T-helper 2 cell treated with Interferon-gamma antibody and Interleukin-4, amounts not matched to agents 5 μg/mL and 100 μg/mL, for 36 hours (primary cell): Measurements from ENCODE around the gene RGS7.
"Not testable (repeated sequence)": the region's sequence is repeated elsewhere in the genome, so short reads cannot be mapped to it uniquely, and the experiment has no call there.

Source experiments
- DNase-seq: peaks from one replicate; pipeline ENCODE4 v3.0.0; 2021; ENCODE audit warnings: low spot score
- H3K27ac Mint-ChIP-seq: one replicate; pipeline ENCODE4 v1.8.0; 2021; ENCODE audit warnings: mild to moderate bottlenecking, mixed read lengths
- H3K27me3 Mint-ChIP-seq: one replicate; pipeline ENCODE4 v1.8.0; 2021; ENCODE audit warnings: low read depth, mixed read lengths
- H3K36me3 Mint-ChIP-seq: one replicate; pipeline ENCODE4 v1.8.0; 2021; ENCODE audit warnings: low read depth, mixed read lengths
- H3K4me1 Mint-ChIP-seq: one replicate; pipeline ENCODE4 v1.8.0; 2021; ENCODE audit warnings: low read depth, mixed read lengths
- H3K4me3 Mint-ChIP-seq: one replicate; pipeline ENCODE4 v1.8.0; 2022; ENCODE audit warnings: mild to moderate bottlenecking, moderate library complexity, mixed read lengths
- H3K9me3 Mint-ChIP-seq: one replicate; pipeline ENCODE4 v1.8.0; 2021; ENCODE audit warnings: mixed read lengths

Gene RGS7

DNA sequence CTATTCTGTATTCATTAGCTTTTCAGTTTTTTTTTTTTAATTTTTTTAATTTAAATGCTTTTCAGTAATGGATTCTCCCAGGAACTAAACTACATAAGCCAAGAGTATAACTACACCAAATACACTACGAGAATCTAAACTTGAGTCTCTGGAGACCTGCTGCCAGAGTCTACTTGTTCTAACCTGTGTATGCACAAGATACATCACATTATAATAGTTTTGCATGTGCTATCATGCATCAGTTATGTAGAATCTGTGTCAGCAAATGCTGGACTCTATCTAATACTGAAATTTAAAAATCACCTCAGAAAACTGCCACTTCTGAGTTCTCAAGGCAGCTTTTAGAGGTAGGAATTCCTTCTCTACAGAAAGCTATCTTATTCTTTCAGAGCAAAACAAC is 598.7 kb downstream of the RGS7 start:
- no peak for DNase-seq
- no peaks in the 10 kb centered on the region for H3K4me1 Mint-ChIP-seq
- H3K27ac Mint-ChIP-seq = no peak overlapping the region
- H3K27me3 Mint-ChIP-seq = no peaks in the 10 kb centered on the region
- H3K4me3 Mint-ChIP-seq = no peak overlapping the region
- H3K36me3 Mint-ChIP-seq = no peaks in the 10 kb centered on the region
- H3K9me3 Mint-ChIP-seq = no peaks in the 10 kb centered on the region

DNA sequence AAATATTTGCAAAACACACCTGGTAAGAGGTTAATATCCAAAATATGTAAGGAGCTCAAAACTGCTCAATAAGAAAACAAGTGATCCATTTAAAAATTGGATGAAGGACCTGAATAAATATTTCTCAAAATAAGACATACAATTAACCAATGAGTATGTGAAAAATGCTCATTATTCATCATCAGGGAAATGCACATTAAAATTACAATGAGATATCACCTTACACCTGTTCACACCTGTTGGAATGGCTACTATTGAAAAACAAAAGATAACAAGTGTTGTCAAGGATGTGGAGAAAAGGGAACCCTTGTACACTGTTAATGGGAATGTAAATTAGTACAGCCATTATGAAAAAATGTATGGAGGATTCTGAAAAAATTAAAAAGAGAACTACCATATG is 609.1 kb downstream of the RGS7 start:
- H3K27ac Mint-ChIP-seq = no peak overlapping the region
- no peaks in the 10 kb centered on the region for H3K36me3 Mint-ChIP-seq
- DNase-seq = no peak
- H3K9me3 Mint-ChIP-seq = no peaks in the 10 kb centered on the region
- H3K4me1 Mint-ChIP-seq = no peaks in the 10 kb centered on the region
- no peak overlapping the region for H3K4me3 Mint-ChIP-seq
- H3K27me3 Mint-ChIP-seq = no peaks in the 10 kb centered on the region

DNA sequence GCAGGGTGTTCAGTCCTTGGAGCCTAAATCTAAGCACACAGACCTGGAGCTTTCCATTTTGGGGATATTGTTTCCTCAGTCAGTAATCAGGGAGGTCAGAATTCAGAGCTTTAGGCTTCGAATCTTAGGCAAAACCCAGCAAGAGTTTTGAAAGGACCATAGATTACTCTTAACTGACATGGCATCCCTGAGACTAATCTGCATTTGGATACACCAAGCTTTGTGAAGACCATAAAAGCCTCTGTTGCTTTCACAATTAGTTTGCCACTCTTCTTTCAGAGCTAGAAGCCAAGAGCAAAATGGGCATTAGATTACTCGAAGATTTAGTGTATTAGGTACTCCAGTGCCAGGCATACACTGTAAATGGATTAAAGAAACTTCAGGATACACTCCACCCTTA is 613.3 kb downstream of the RGS7 start:
- H3K4me1 Mint-ChIP-seq = no peaks in the 10 kb centered on the region
- no peaks in the 10 kb centered on the region for H3K9me3 Mint-ChIP-seq
- H3K36me3 Mint-ChIP-seq = no peaks in the 10 kb centered on the region
- DNase-seq = no peak
- no peaks in the 10 kb centered on the region for H3K27me3 Mint-ChIP-seq
- H3K4me3 Mint-ChIP-seq = no peak overlapping the region
- no peak overlapping the region for H3K27ac Mint-ChIP-seq

DNA sequence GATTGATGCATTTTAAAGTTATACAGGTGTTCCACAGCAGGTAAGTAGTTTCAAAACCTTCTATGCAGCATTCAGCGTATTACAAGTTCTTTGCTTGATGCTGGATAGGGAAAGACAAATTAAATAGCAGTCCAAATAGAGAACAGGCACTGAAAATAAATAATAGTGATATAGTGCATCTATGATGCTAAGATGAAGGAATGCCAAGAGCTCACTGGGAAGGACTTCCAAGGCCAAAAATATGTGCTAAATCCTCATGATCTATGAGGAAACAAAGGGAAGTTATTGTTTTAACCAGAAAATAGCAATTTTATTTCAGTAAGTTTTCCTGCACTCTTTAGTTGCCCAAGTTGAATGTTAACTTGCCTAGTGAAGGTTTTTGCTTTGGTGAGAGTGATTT is 617.3 kb downstream of the RGS7 start:
- no peaks in the 10 kb centered on the region for H3K4me1 Mint-ChIP-seq
- H3K9me3 Mint-ChIP-seq = no peaks in the 10 kb centered on the region
- no peaks in the 10 kb centered on the region for H3K27me3 Mint-ChIP-seq

DNA sequence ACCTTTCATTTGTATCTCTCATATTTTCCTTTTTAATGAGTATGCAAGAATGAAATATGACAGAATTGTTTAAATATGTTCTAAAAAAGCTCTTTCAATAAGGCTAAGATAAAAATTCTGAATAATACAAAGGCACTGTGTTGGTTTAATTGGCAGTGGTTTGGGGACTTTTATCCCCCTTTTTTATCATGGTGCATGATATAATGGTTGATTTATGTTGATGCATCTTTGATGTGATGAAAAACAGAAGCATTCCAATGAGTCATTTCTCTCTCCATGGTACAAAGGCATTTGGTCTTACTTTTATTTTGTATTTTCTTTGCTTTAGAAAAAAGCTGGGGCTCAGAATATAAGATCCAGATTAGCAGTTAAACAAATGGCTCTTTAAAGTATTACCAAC is 617.9 kb downstream of the RGS7 start:
- Mint-ChIP-seq H3K27ac (no peak overlapping the region), H3K27me3 (no peaks in the 10 kb centered on the region), H3K9me3 (no peaks in the 10 kb centered on the region), H3K4me3 (no peak overlapping the region), H3K4me1 (no peaks in the 10 kb centered on the region), H3K36me3 (no peaks in the 10 kb centered on the region)
- DNase-seq = no peak

More for the DNA sequence above, 617.3 kb downstream of the RGS7 start:
- no peak overlapping the region for H3K4me3 Mint-ChIP-seq
- H3K36me3 Mint-ChIP-seq = no peaks in the 10 kb centered on the region
- no peak overlapping the region for H3K27ac Mint-ChIP-seq
- no peak for DNase-seq

DNA sequence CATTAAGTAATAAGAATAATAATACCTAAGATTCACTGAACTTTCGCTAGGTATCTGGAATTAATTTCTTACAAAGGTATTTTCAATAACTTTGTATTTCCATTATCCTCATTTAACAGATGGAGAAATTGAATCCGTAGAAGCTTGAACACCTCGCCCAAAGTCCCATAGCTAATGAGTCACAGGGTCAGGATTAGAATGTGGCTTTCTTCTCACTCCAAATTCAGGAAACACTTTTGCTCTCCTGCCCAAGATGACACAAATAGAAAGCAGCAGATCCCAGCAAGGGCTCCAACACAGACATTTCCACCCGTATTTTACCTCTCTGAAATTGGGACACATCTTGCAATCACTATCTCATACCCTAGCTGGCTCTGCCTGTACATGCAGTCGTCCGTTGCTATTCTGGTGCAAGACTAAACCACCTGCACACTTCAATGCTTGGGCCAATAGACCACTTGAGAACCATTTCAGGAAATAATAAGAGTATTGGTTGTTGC is 619.2 kb downstream of the RGS7 start:
- DNase-seq = no peak
- H3K36me3 Mint-ChIP-seq = no peaks in the 10 kb centered on the region
- H3K27me3 Mint-ChIP-seq = no peaks in the 10 kb centered on the region
- H3K27ac Mint-ChIP-seq = no peak overlapping the region
- no peak overlapping the region for H3K4me3 Mint-ChIP-seq
- H3K4me1 Mint-ChIP-seq = no peaks in the 10 kb centered on the region
- H3K9me3 Mint-ChIP-seq = no peaks in the 10 kb centered on the region

DNA sequence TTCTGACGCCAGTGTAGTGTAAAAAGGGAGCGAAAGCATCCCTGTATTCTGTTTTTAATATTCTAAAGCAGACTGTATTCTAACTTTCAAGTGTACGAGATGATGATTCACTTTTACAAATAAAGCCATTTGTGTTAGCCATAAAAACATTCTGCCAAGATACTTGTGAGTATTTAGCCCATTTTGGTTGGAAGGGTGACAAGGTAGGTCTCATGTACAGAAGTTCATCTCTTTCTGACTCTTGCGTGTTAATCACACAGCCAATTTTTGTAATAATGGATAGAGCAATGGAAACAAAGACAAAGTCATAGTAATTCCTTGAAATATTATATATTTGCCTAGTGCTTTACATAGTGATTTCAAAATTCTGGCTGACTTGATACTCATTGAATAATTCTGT is 619.7 kb downstream of the RGS7 start:
- no peaks in the 10 kb centered on the region for H3K4me1 Mint-ChIP-seq
- H3K4me3 Mint-ChIP-seq = no peak overlapping the region
- H3K9me3 Mint-ChIP-seq = no peaks in the 10 kb centered on the region
- H3K27ac Mint-ChIP-seq = no peak overlapping the region
- H3K27me3 Mint-ChIP-seq = no peaks in the 10 kb centered on the region
- DNase-seq = no peak
- H3K36me3 Mint-ChIP-seq = no peaks in the 10 kb centered on the region

DNA sequence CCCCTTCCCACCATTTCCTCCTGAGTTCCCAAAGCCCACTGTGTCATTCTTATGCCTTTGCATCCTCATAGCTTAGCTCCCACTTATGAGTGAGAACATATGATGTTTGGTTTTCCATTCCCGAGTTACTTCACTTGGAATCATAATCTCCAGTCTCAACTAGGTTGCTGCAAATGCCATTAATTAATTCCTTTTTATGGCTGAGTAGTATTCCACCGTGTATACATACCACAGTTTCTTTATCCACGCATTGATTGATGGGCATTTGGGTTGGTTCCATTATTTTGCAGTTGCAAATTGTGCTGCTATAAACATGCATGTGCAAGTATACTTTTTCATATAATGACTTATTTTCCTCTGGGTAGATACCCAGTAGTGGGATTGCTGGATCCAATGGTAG is 622.3 kb downstream of the RGS7 start:
- H3K4me3 Mint-ChIP-seq, DNase-seq, H3K27me3 Mint-ChIP-seq, H3K4me1 Mint-ChIP-seq, H3K27ac Mint-ChIP-seq, H3K9me3 Mint-ChIP-seq, H3K36me3 Mint-ChIP-seq: not testable (repeated sequence)

DNA sequence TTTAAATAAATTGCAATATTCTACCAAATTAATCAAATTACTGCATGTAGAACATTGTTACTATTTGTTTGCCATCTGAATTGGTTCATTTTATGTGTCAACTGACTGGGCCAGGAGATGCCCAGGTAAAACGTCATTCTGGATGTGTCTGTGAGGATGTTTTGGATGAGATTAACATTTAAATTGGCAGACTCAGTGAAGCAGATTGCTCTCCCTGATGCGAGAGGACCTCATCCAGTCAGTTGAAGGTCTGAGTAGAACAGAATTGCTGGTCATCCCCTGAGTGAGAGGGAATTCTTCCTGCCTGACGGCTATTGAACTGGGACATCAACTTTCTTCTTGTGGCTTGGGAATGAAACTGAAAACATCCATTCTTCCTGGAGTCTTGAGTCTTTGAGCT is 623.0 kb downstream of the RGS7 start:
- Mint-ChIP-seq H3K4me1 (no peaks in the 10 kb centered on the region), H3K4me3 (no peak overlapping the region), H3K27me3 (no peaks in the 10 kb centered on the region), H3K36me3 (no peaks in the 10 kb centered on the region), H3K9me3 (no peaks in the 10 kb centered on the region), H3K27ac (no peak overlapping the region)
- no peak for DNase-seq

DNA sequence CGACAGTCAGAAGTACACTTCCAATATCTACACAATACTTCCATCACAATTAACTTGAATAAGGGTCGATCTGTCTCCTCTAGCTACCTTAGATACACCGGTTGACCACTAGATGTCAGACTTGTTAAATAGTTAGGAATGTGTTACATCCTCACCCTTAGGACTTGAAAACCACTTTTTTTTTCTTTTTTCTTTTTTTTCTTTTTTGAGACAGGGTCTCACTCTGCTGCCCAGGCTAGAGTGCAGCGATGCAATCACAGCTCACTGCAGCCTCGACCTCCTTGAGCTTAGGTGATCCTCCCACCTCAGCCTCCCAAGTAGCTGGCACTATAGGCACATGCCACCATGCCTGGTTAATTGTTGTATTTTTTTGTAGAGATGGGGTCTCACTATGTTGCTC is 624.6 kb downstream of the RGS7 start:
- Mint-ChIP-seq H3K27me3 (no peaks in the 10 kb centered on the region), H3K4me3 (no peak overlapping the region), H3K9me3 (no peaks in the 10 kb centered on the region), H3K27ac (no peak overlapping the region), H3K4me1 (no peaks in the 10 kb centered on the region), H3K36me3 (no peaks in the 10 kb centered on the region)
- DNase-seq = no peak
